Left lung (tissue), 10 donors: ENCODE results near the gene BHLHA15. TPM values are rescaled to one million over a fixed set of nuclear protein-coding genes. Genes with fewer than 3 reads are reported as not detected.
A peak's percentile ranks its signal among the peaks of the same experiment; 100 is the strongest.

ENCODE experiments used
- ATAC-seq: fragments of 200-7000 bp; cut with Tn5 transposase; one replicate; pipeline ENCODE4 v1.9.1; 2020; ENCODE audit warnings: moderate library complexity
- DNase-seq, 4 donors: peaks; one replicate each; pipeline ENCODE4 v3.0.0-alpha.2; 2013 to 2020
- H3K27ac ChIP-seq, 2 donors: fragments of 200-600 bp; sonication (generic) in 1 of 2; one replicate each; pipeline versions ENCODE4 v1.5.0 to v1.8.0; 2020 to 2021
- H3K27me3 ChIP-seq, 2 donors: fragments of 200-600 bp; sonication (generic) in 1 of 2; one replicate each; pipeline versions ENCODE4 v1.5.0 to v1.8.0; 2020 to 2021
- H3K36me3 ChIP-seq, 2 donors: fragments of 200-600 bp; sonication (generic) in 1 of 2; one replicate each; pipeline versions ENCODE4 v1.5.0 to v1.8.0; 2020 to 2021
- H3K4me1 ChIP-seq, 2 donors: fragments of 200-600 bp; one replicate each; pipeline ENCODE4 v1.8.0; 2021
- H3K4me3 ChIP-seq, 2 donors: fragments of 200-600 bp; sonication (generic) in 1 of 2; one replicate each; pipeline versions ENCODE4 v1.5.0 to v1.8.0; 2020 to 2021; ENCODE audit warnings: mild to moderate bottlenecking in 1 of 2
- H3K9me3 ChIP-seq, 2 donors: fragments of 200-600 bp; sonication (generic) in 1 of 2; one replicate each; pipeline versions ENCODE4 v1.5.0 to v1.8.0; 2020 to 2021
- intact Hi-C, 2 donors: fragments of 100-400 bp; cut with DNase I; formaldehyde crosslinking; loops; one replicate each; pipeline versions ENCODE4 v1.11.2 to v1.14.2; 2022
- polyA plus RNA-seq, 6 donors: library from polyadenylated mRNA; unstranded; fragments of 120-200 nt; gene quantifications; one replicate each; pipeline ENCODE4 v1.2.1, GENCODE V29; 2013; ENCODE audit not compliant: insufficient read length in 6 of 6
- total RNA-seq, 2 donors: library from RNA; stranded (reverse); fragmentation: NEBNext Ultra II Directional; extraction: Animal tissue kit (Norgen Biotek cat#: 25700); gene quantifications; one replicate each; pipeline ENCODE4 v1.2.1, GENCODE V29; 2021
- TF ChIP-seq, protein P1 (sequence below), 2 donors: fragments of 200-600 bp; sonication (generic) in 1 of 2; IDR thresholded peaks; one replicate each; pipeline versions ENCODE4 v1.5.0 to v1.8.0; 2021; ENCODE audit warnings: antibody characterized with exemption in 2 of 2
- donor health status: DM: no; HTN: yes; CAD: no.
- donor health status: DM: no; HTN: no; CAD: no.

The BHLHA15 gene
- total and polyA plus RNA-seq, 8 donors, result 0.44 to 2.4 (median 0.86) TPM; not detected in 1

GRCh38 chr7:98168904-98169621 lies 42.2 kb upstream of the BHLHA15 start:
- ATAC-seq (no peak), DNase-seq (no peak)
- Histone ChIP-seq H3K36me3 (peaks cover 0 to 22% of the 10 kb centered on the region in 2 donors), H3K4me1 (peaks cover 5 to 14% of the 10 kb centered on the region in 2 donors), H3K27me3 (no peaks in the 10 kb centered on the region), H3K9me3 (no peaks in the 10 kb centered on the region), H3K27ac (no peak overlapping the region), H3K4me3 (no peak overlapping the region)
- TF ChIP-seq, protein P1, sequence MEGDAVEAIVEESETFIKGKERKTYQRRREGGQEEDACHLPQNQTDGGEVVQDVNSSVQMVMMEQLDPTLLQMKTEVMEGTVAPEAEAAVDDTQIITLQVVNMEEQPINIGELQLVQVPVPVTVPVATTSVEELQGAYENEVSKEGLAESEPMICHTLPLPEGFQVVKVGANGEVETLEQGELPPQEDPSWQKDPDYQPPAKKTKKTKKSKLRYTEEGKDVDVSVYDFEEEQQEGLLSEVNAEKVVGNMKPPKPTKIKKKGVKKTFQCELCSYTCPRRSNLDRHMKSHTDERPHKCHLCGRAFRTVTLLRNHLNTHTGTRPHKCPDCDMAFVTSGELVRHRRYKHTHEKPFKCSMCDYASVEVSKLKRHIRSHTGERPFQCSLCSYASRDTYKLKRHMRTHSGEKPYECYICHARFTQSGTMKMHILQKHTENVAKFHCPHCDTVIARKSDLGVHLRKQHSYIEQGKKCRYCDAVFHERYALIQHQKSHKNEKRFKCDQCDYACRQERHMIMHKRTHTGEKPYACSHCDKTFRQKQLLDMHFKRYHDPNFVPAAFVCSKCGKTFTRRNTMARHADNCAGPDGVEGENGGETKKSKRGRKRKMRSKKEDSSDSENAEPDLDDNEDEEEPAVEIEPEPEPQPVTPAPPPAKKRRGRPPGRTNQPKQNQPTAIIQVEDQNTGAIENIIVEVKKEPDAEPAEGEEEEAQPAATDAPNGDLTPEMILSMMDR (IDR thresholded peaks at IDR 0.05), result no peak
- intact Hi-C loops, result loop anchor here (5.0 to 10.0 kb wide), 2 partner anchors 144 to 147 kb away; no protein-coding TSS in a partner anchor

- H3K4me1 ChIP-seq, result peaks cover 0 to 15% of the 10 kb centered on the region in 2 donors
- no peak for DNase-seq
- intact Hi-C loops, result no loop called here
- no peak overlapping the region for H3K4me3 ChIP-seq
- H3K27me3 ChIP-seq, result no peaks in the 10 kb centered on the region
- H3K27ac ChIP-seq, result no peak overlapping the region
- no peaks in the 10 kb centered on the region for H3K9me3 ChIP-seq
- TF ChIP-seq, protein P1 (IDR thresholded peaks at IDR 0.05), result no peak
- H3K36me3 ChIP-seq, result peaks cover 0 to 31% of the 10 kb centered on the region in 2 donors
- no peak for ATAC-seq
Measured at GRCh38 chr7:98170966-98171365, 40.3 kb upstream of the BHLHA15 start.

DNA sequence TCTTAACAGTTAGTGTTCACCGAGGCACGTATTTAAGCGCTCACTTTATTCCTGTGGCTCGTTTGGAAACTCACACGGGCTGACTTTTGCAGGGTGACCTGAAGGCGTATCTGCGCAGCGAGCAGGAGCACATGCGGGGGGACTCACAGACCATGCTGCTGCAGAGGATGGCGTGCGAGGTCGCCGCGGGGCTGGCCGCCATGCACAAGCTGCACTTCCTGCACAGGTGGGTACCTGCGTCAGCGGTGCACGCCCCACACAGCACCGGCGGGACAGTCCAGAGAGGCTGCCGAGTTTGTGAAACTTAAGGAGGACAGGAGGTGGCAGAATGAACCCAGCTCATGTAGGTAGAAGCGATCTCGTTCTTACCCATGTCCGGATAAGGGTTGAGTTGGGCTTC lies 39.8 kb upstream of the BHLHA15 start:
- Histone ChIP-seq H3K27me3 (no peaks in the 10 kb centered on the region), H3K9me3 (no peaks in the 10 kb centered on the region), H3K36me3 (peaks cover 0 to 31% of the 10 kb centered on the region in 2 donors), H3K4me1 (peaks cover 0 to 15% of the 10 kb centered on the region in 2 donors), H3K4me3 (no peak overlapping the region), H3K27ac (no peak overlapping the region)
- DNase-seq, result no peak
- intact Hi-C loops, result no loop called here
- TF ChIP-seq, protein P1 (IDR thresholded peaks at IDR 0.05), result no peak
- no peak for ATAC-seq

GRCh38 chr7:98174334-98175259 lies 36.6 kb upstream of the BHLHA15 start:
- H3K27ac ChIP-seq, result no peak overlapping the region
- no peak for ATAC-seq

More at GRCh38 chr7:98174334-98175259, 36.6 kb upstream of the BHLHA15 start:
- Histone ChIP-seq H3K4me3 (no peak overlapping the region), H3K4me1 (peaks cover 4 to 13% of the 10 kb centered on the region in 2 donors), H3K27me3 (no peaks in the 10 kb centered on the region), H3K36me3 (peaks cover 0 to 31% of the 10 kb centered on the region in 2 donors), H3K9me3 (no peaks in the 10 kb centered on the region)
- TF ChIP-seq, protein P1 (IDR thresholded peaks at IDR 0.05), result no peak
- intact Hi-C loops, result no loop called here
- DNase-seq, result peak in 2 of 4 donors; percentile 58 to 84
